Keratinocyte (primary cell): ENCODE measurements around the gene FADS3. TPM values are rescaled to one million over a fixed set of nuclear protein-coding genes. Genes with fewer than 3 reads are reported as not detected.

Experiments used
- DNase-seq: peaks from one replicate; pipeline ENCODE4 v3.0.0-alpha.2; 2011; ENCODE audit warnings: low read depth, missing footprints, low spot score
- FAIRE-seq: peaks from 2 replicates; lab custom pipeline; 2011; peaks lifted over from hg19 to GRCh38; lab: Jason Lieb, UNC
- H2AFZ ChIP-seq: 2 replicates; pipeline ENCODE4 v1.6.0; 2012; ENCODE audit warnings: low read length, control low read depth, inconsistent platforms; ENCODE audit not compliant: control insufficient read depth
- H3K27ac ChIP-seq: 2 replicates; pipeline ENCODE4 v1.5.1; 2011; ENCODE audit warnings: low read length; ENCODE audit not compliant: control insufficient read depth, insufficient read depth
- H3K27me3 ChIP-seq: 3 replicates; pipeline ENCODE4 v1.6.0; 2011; ENCODE audit warnings: low read length; ENCODE audit not compliant: control insufficient read depth, insufficient read depth; ENCODE audit errors: extremely low read depth
- H3K36me3 ChIP-seq, 2 experiments: 2 replicates in 1 of 2; 3 replicates in 1 of 2; pipeline ENCODE4 v1.5.1; 2011; ENCODE audit warnings: low read length in 2 of 2, mild to moderate bottlenecking in 1 of 2; ENCODE audit not compliant: control insufficient read depth in 2 of 2, insufficient read depth in 2 of 2; ENCODE audit errors: extremely low read depth in 1 of 2
- H3K4me1 ChIP-seq: 3 replicates; pipeline ENCODE4 v1.5.1; 2011; ENCODE audit warnings: low read length; ENCODE audit not compliant: control insufficient read depth, insufficient read depth; ENCODE audit errors: extremely low read depth
- H3K4me2 ChIP-seq: 3 replicates; pipeline ENCODE4 v1.6.0; 2011; ENCODE audit warnings: low read depth, low read length; ENCODE audit not compliant: control insufficient read depth, insufficient read depth; ENCODE audit errors: extremely low read depth
- H3K4me3 ChIP-seq, 3 experiments: fragments of 200-600 bp in 1 of 3; sonication (generic) in 1 of 3; 2 replicates in 2 of 3; 3 replicates in 1 of 3; pipeline ENCODE4 v1.5.1; 2011 to 2016; ENCODE audit warnings: low read length in 3 of 3, mild to moderate bottlenecking in 3 of 3, control low read depth in 2 of 3, inconsistent platforms in 1 of 3, low read depth in 1 of 3, mixed read lengths in 1 of 3, mixed run types in 1 of 3, moderate library complexity in 1 of 3; ENCODE audit not compliant: control insufficient read depth in 2 of 3, insufficient read depth in 2 of 3; ENCODE audit errors: extremely low read depth in 1 of 3
- H3K79me2 ChIP-seq: 2 replicates; pipeline ENCODE4 v1.6.0; 2012; ENCODE audit warnings: low read length; ENCODE audit not compliant: control insufficient read depth, insufficient read depth
- H3K9ac ChIP-seq: 3 replicates; pipeline ENCODE4 v1.6.0; 2011; ENCODE audit warnings: low read length; ENCODE audit not compliant: control insufficient read depth, insufficient read depth; ENCODE audit errors: extremely low read depth
- H3K9me1 ChIP-seq: 3 replicates; pipeline ENCODE4 v1.6.0; 2011; ENCODE audit warnings: low read length; ENCODE audit not compliant: control insufficient read depth, insufficient read depth; ENCODE audit errors: extremely low read depth
- H3K9me3 ChIP-seq: 2 replicates; pipeline ENCODE4 v1.5.1; 2012; ENCODE audit warnings: low read depth, low read length; ENCODE audit not compliant: control insufficient read depth
- H4K20me1 ChIP-seq: 3 replicates; pipeline ENCODE4 v1.6.0; 2011; ENCODE audit warnings: low read length; ENCODE audit not compliant: control insufficient read depth, insufficient read depth; ENCODE audit errors: extremely low read depth
- EZH2 ChIP-seq: IDR thresholded peaks from one replicate; pipeline ENCODE4 v1.6.1; 2012; ENCODE audit warnings: inconsistent platforms, mild to moderate bottlenecking, low read length, moderate library complexity
- dilution Hi-C: fragments of 300-500 bp; cut with MboI; formaldehyde crosslinking; loops from one replicate; pipeline ENCODE4 v1.7.0; 2020; ENCODE audit warnings: low sequenced_read_pairs; ENCODE audit not compliant: extremely low pct_ligation_motif_present
- polyA plus RNA-seq, 5 experiments: library from polyadenylated mRNA; depleted of rRNA in 3 of 5; stranded (reverse) in 3 of 5; stranded (forward) in 1 of 5; unstranded in 1 of 5; fragments of >200 nt; gene quantifications; 1 replicate in 1 of 5; 2 replicates in 3 of 5; 3 replicates in 1 of 5; pipeline versions ENCODE4 v1.2.1 to v1.2.3, GENCODE V29; 2011 to 2012; ENCODE audit warnings: missing spikeins in 2 of 5, low read depth in 1 of 5, low replicate concordance in 1 of 5
- TF ChIP-seq, protein P1 (sequence below), 3 experiments: IDR thresholded peaks in 1 of 3; conservative IDR thresholded peaks in 1 of 3; optimal IDR thresholded peaks in 1 of 3; 2 replicates in 2 of 3; 3 replicates in 1 of 3; pipeline versions ENCODE3 to v1.5.1; 2011; ENCODE audit warnings: low read length in 3 of 3, mild to moderate bottlenecking in 3 of 3, moderate library complexity in 2 of 3, control low read depth in 1 of 3, inconsistent platforms in 1 of 3; ENCODE audit not compliant: insufficient read depth in 2 of 3; ENCODE audit errors: extremely low read depth in 1 of 3

FADS3 gene
- polyA plus RNA-seq, 1 donor (not counting 4 experiments of a cell fraction or from before 2014, with no cell fraction given) = 33.9 TPM

DNA sequence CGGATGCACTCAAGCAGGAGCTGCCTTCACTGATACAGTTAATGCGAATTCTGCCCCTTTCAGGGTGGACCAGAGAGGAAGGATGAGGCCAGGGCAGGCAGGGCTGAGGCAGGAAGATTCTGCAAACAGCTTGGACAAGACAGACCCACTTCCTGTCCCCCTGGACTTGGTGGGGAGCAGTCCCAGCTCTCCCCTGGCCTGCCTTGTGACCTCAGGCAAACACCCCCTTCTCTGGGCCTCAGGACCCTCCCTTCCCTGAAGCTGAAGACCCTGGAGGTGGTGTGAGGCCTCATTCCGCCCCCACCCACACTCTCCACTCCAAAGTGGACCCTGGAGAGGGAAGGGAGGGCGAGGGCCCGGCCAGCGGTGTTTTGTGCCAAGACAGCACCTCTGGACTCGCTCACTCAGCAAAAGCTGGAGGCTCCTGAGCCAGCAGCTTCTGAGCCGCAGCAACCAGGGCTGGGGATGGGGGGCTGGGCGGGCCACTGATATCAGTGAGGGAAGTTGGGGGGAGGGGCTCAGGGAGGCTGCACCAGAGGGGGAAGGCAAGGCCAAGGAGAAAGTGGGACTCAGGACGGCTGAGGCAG, 17.5 kb upstream of the FADS3 start:
- DNase-seq (no peak), FAIRE-seq (no peak)
- H3K4me3 ChIP-seq = no peak overlapping the region
- no peak overlapping the region for H3K9ac ChIP-seq
- TF ChIP-seq EZH2 = no peak
- TF ChIP-seq, protein P1, sequence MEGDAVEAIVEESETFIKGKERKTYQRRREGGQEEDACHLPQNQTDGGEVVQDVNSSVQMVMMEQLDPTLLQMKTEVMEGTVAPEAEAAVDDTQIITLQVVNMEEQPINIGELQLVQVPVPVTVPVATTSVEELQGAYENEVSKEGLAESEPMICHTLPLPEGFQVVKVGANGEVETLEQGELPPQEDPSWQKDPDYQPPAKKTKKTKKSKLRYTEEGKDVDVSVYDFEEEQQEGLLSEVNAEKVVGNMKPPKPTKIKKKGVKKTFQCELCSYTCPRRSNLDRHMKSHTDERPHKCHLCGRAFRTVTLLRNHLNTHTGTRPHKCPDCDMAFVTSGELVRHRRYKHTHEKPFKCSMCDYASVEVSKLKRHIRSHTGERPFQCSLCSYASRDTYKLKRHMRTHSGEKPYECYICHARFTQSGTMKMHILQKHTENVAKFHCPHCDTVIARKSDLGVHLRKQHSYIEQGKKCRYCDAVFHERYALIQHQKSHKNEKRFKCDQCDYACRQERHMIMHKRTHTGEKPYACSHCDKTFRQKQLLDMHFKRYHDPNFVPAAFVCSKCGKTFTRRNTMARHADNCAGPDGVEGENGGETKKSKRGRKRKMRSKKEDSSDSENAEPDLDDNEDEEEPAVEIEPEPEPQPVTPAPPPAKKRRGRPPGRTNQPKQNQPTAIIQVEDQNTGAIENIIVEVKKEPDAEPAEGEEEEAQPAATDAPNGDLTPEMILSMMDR (optimal IDR thresholded peaks at IDR 0.05 in 1 of 3, IDR thresholded peaks at IDR 0.05 in 1 of 3, conservative IDR thresholded peaks at IDR 0.05 in 1 of 3; ENCODE audit: extremely low read depth in 1 of 3, insufficient read depth in 2 of 3, low read length in 3 of 3) = no peak
- no peaks in the 10 kb centered on the region for H3K9me3 ChIP-seq
- no peaks in the 10 kb centered on the region for H3K4me1 ChIP-seq
- no peak overlapping the region for H2AFZ ChIP-seq
- no peaks in the 10 kb centered on the region for H3K9me1 ChIP-seq
- H3K27me3 ChIP-seq = peaks cover 4% of the 10 kb centered on the region
- H3K79me2 ChIP-seq = no peaks in the 10 kb centered on the region
- H3K27ac ChIP-seq = no peak overlapping the region
- peaks cover 3% of the 10 kb centered on the region for H4K20me1 ChIP-seq
- no peaks in the 10 kb centered on the region for H3K36me3 ChIP-seq
- H3K4me2 ChIP-seq = no peak overlapping the region
- dilution Hi-C loops = loop anchor here (25.0 kb wide), 1 partner anchor 178 kb away; no protein-coding TSS in a partner anchor

DNA sequence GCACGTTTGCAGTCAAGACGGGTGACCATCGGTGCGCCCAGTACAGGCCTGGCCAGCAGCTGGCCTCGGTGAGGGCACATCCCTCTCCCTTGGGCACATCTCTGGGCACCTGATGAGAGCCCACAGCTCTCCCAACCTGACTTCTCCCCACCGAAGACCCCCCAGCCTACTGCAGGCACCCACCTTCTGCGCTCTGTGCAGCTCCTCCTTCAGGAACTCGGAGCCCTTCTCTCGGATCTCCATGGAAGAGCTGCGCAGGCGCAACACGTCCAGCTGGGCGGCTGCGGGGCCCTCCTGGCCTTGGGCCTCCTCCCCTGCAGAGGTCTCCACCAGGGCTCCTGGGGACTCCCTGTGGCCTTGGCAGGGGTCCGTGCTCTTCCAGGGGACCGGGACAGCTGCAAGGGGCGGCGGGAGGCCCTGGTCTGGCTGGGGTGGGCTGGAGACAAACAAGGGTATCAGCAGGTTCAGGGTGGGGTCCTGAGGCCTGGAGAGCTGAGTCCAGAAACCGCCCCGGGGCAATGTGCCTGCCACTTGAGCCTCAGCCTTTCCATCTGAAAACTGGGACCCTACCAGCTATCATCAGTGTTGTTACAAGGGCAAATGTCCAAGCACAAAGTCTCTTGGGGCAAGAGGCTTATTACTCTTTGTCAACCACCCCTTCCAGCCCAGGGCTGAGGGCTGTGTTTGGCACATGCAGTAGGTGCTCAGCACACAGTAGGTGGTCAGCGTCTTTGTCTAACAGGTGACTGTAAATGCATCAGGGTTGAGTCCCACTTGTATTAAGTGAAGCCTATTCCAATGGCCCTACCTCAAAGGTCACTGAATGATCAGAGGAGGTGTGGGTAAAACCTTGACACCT, 16.8 kb upstream of the FADS3 start:
- FAIRE-seq = no peak

More for the DNA sequence above, 16.8 kb upstream of the FADS3 start:
- DNase-seq = no peak
- H3K9me1 ChIP-seq = no peaks in the 10 kb centered on the region
- no peak overlapping the region for H2AFZ ChIP-seq
- peaks cover 3% of the 10 kb centered on the region for H4K20me1 ChIP-seq
- H3K9ac ChIP-seq = no peak overlapping the region
- TF ChIP-seq EZH2 = no peak
- TF ChIP-seq, protein P1 (optimal IDR thresholded peaks at IDR 0.05 in 1 of 3, IDR thresholded peaks at IDR 0.05 in 1 of 3, conservative IDR thresholded peaks at IDR 0.05 in 1 of 3; ENCODE audit: extremely low read depth in 1 of 3, insufficient read depth in 2 of 3, low read length in 3 of 3) = no peak
- peaks cover 6% of the 10 kb centered on the region for H3K27me3 ChIP-seq
- no peaks in the 10 kb centered on the region for H3K36me3 ChIP-seq
- dilution Hi-C loops = loop anchor here (25.0 kb wide), 1 partner anchor 179 kb away; no protein-coding TSS in a partner anchor
- no peaks in the 10 kb centered on the region for H3K9me3 ChIP-seq
- no peak overlapping the region for H3K4me3 ChIP-seq
- H3K79me2 ChIP-seq = no peaks in the 10 kb centered on the region
- no peaks in the 10 kb centered on the region for H3K4me1 ChIP-seq
- H3K27ac ChIP-seq = no peak overlapping the region
- H3K4me2 ChIP-seq = no peak overlapping the region
